Measurements from ENCODE around the gene ZNF780A. TPM values are rescaled to one million over a fixed set of nuclear protein-coding genes. Genes with fewer than 3 reads are reported as not detected.

ZNF780A gene
- total RNA-seq, 8 experiments from 2014 or later = 13.8 to 23.8 (median 15.8) TPM

DNA sequence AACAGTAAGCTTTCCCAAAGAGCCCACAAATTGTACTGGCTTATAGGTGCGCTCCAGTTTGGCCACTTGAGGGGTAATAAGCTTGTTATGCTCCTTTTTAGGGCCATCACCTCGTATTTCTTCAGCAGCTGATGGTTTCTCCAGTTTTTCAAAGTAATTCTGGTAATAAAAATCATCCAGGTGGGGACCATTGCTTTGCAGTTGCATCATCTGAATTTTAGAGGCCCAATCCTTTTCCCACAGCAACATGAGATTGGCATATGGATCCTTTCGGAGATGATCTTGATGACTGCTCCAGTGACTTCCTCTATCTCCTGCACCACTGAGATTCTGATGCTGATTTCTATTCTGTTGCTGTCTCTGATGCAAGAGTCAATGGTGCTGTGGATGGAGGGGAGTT is 66.8 kb downstream of the ZNF780A start:
- no peaks in the 10 kb centered on the region for H3K4me1 ChIP-seq (replicated peaks in 1 of 2)
- no peak for ATAC-seq (replicated peaks in 6 of 8)
- H3K27ac ChIP-seq = no peak overlapping the region
- in situ Hi-C loops (cut with MboI; ENCODE audit: low pct_unique_long_range_greater_than_20kb in 2 of 9, low sequenced_read_pairs in 9 of 9, unreplicated experiment in 9 of 9) = no loop called here
- H3K4me3 ChIP-seq = no peak overlapping the region
- 45 to 100% (median 80%) methylated on average over 1 to 3 of the region's 3 CpGs for WGBS, 10 experiments

Other genes with a start within 250 kb of the ZNF780A start
- gene FBL, start 244.6 kb downstream of the ZNF780A start, total RNA-seq = 100 to 1,000 TPM in 4 of 8 experiments, 10 to 100 TPM in 4; 67.4 to 311 (median 110) TPM
- 1 to 10 TPM in 3 of 8 experiments, under 1 TPM in 5; 0.22 to 1.4 (median 0.56) TPM for gene FCGBP, start 156.3 kb downstream of the ZNF780A start, total RNA-seq
- 100 to 1,000 TPM in 6 of 8 experiments, 10 to 100 TPM in 2; 86.5 to 155 (median 127) TPM for gene PSMC4, start 119.8 kb downstream of the ZNF780A start, total RNA-seq
- gene ZNF546, start 93.9 kb downstream of the ZNF780A start, total RNA-seq = 1 to 10 TPM; 3.7 to 7.9 (median 5.5) TPM
- 10 to 100 TPM; 12.0 to 47.1 (median 22.2) TPM for gene ZNF780B, start 34.7 kb downstream of the ZNF780A start, total RNA-seq
- 10 to 100 TPM in 6 of 8 experiments, 1 to 10 TPM in 2; 4.4 to 22.2 (median 15.9) TPM for gene MAP3K10, start 100.5 kb upstream of the ZNF780A start, total RNA-seq
- gene TTC9B, start 127.4 kb upstream of the ZNF780A start, total RNA-seq = 10 to 100 TPM in 5 of 8 experiments, 1 to 10 TPM in 1, under 1 TPM in 2; 0.45 to 25.6 (median 13.5) TPM
- gene CCNP, start 135.7 kb upstream of the ZNF780A start, total RNA-seq = under 1 TPM in 6 of 8 experiments, not detected in 2; 0.16 to 0.81 (median 0.30) TPM
- 100 to 1,000 TPM in 2 of 8 experiments, 10 to 100 TPM in 6; 21.0 to 141 (median 44.0) TPM for gene AKT2, start 194.4 kb upstream of the ZNF780A start, total RNA-seq

All from motor neuron (in vitro differentiated cells).